ENCODE measurements around the gene DIDO1. TPM values are rescaled to one million over a fixed set of nuclear protein-coding genes. Genes with fewer than 3 reads are reported as not detected.

The DIDO1 gene
- total RNA-seq, 1 donor from 2014 or later, result 24.8 TPM

GRCh38 chr20:62896526-62896925, 29.8 kb downstream of the DIDO1 start:
- DNase-seq (ENCODE audit: low read depth in 2 of 2), result no peak

GRCh38 chr20:62895539-62895938, 30.8 kb downstream of the DIDO1 start:
- DNase-seq (ENCODE audit: low read depth in 2 of 2), result no peak

- no peak for DNase-seq (ENCODE audit: low read depth in 2 of 2)
Measured at GRCh38 chr20:62894261-62894660, 32.0 kb downstream of the DIDO1 start.

- DNase-seq (ENCODE audit: low read depth in 2 of 2), result no peak
Measured at GRCh38 chr20:62893700-62894099, 32.6 kb downstream of the DIDO1 start.

- no peak for DNase-seq (ENCODE audit: low read depth in 2 of 2)
Measured at GRCh38 chr20:62892348-62893304, 33.7 kb downstream of the DIDO1 start.

GRCh38 chr20:62891111-62891510, 35.2 kb downstream of the DIDO1 start:
- DNase-seq (ENCODE audit: low read depth in 2 of 2), result peak in 1 of 2 donors; percentile 72

- no peak for DNase-seq (ENCODE audit: low read depth in 2 of 2)
Measured at GRCh38 chr20:62890444-62890843, 35.9 kb downstream of the DIDO1 start.

GRCh38 chr20:62889871-62890270, 36.4 kb downstream of the DIDO1 start:
- DNase-seq (ENCODE audit: low read depth in 2 of 2), result no peak

- DNase-seq (ENCODE audit: low read depth in 2 of 2), result no peak
Measured at GRCh38 chr20:62889411-62889810, 36.9 kb downstream of the DIDO1 start.

- no peak for DNase-seq (ENCODE audit: low read depth in 2 of 2)
Measured at GRCh38 chr20:62888910-62889309, 37.4 kb downstream of the DIDO1 start.

- DNase-seq (ENCODE audit: low read depth in 2 of 2), result no peak
Measured at GRCh38 chr20:62888406-62888805, 37.9 kb downstream of the DIDO1 start.

GRCh38 chr20:62887860-62888239, 38.5 kb downstream of the DIDO1 start:
- DNase-seq (ENCODE audit: low read depth in 2 of 2), result no peak

GRCh38 chr20:62887152-62887859, 39.0 kb downstream of the DIDO1 start:
- peak; percentile 78 to 94 for DNase-seq (ENCODE audit: low read depth in 2 of 2)

- DNase-seq (ENCODE audit: low read depth in 2 of 2), result no peak
Measured at GRCh38 chr20:62886709-62887058, 39.6 kb downstream of the DIDO1 start.

GRCh38 chr20:62885896-62886708, 40.2 kb downstream of the DIDO1 start:
- no peak for DNase-seq (ENCODE audit: low read depth in 2 of 2)

GRCh38 chr20:62885046-62885895, 41.0 kb downstream of the DIDO1 start:
- DNase-seq (ENCODE audit: low read depth in 2 of 2), result no peak

- no peak for DNase-seq (ENCODE audit: low read depth in 2 of 2)
Measured at GRCh38 chr20:62884556-62884955, 41.7 kb downstream of the DIDO1 start.

- no peak for DNase-seq (ENCODE audit: low read depth in 2 of 2)
Measured at GRCh38 chr20:62882426-62882825, 43.9 kb downstream of the DIDO1 start.

- no peak for DNase-seq (ENCODE audit: low read depth in 2 of 2)
Measured at GRCh38 chr20:62881662-62882395, 44.5 kb downstream of the DIDO1 start.

- DNase-seq (ENCODE audit: low read depth in 2 of 2), result no peak
Measured at GRCh38 chr20:62880935-62881661, 45.2 kb downstream of the DIDO1 start.
